H1 (cell line): Measurements from ENCODE around the gene EBNA1BP2. TPM values are rescaled to one million over a fixed set of nuclear protein-coding genes. Genes with fewer than 3 reads are reported as not detected.
"Not testable (repeated sequence)": the region's sequence is repeated elsewhere in the genome, so short reads cannot be mapped to it uniquely, and the experiment has no call there.

Source experiments
- CTCF ChIA-PET: fragments of 300-600 bp; sonication (Branson Sonifier 250); formaldehyde crosslinking; loops from one replicate; lab custom pipeline; 2021; ENCODE audit not compliant: partially characterized antibody; lab: Charles Lee
- POLR2A ChIA-PET: fragments of 300-600 bp; sonication (Branson Sonifier 250); formaldehyde crosslinking; loops from one replicate; lab custom pipeline; 2021; ENCODE audit warnings: inconsistent platforms; ENCODE audit not compliant: partially characterized antibody; lab: Charles Lee
- DNase-seq, 2 experiments: peaks; one replicate each; pipeline versions ENCODE4 v3.0.0 to v3.0.0-alpha.2; 2010 to 2022; ENCODE audit warnings: low spot score in 2 of 2, low read depth in 1 of 2, mixed read lengths in 1 of 2
- FAIRE-seq: peaks from 2 replicates; lab custom pipeline; 2011; peaks lifted over from hg19 to GRCh38; lab: Jason Lieb, UNC
- H2AFZ ChIP-seq: 2 replicates; pipeline ENCODE4 v1.8.1; 2012; ENCODE audit warnings: low read length, inconsistent platforms
- H2AK5ac ChIP-seq: 2 replicates; pipeline ENCODE4 v1.6.1; 2013; ENCODE audit warnings: low read depth, low read length
- H2BK120ac ChIP-seq: replicated peaks from 2 replicates; pipeline ENCODE3; 2013; ENCODE audit warnings: low read depth, low read length, inconsistent platforms
- H2BK12ac ChIP-seq: 2 replicates; pipeline ENCODE4 v1.6.1; 2013; ENCODE audit warnings: low read depth, low read length
- H2BK15ac ChIP-seq: 2 replicates; pipeline ENCODE4 v1.6.1; 2013; ENCODE audit warnings: low read length
- H2BK20ac ChIP-seq: 2 replicates; pipeline ENCODE4 v1.6.1; 2013; ENCODE audit warnings: low read length
- H2BK5ac ChIP-seq: 2 replicates; pipeline ENCODE4 v1.6.1; 2013; ENCODE audit warnings: low read depth, low read length
- H3K14ac ChIP-seq: 2 replicates; pipeline ENCODE4 v1.6.1; 2013; ENCODE audit warnings: inconsistent platforms; ENCODE audit not compliant: insufficient read length
- H3K18ac ChIP-seq: 2 replicates; pipeline ENCODE4 v1.6.1; 2013; ENCODE audit warnings: low read length; ENCODE audit errors: extremely low read depth
- H3K23ac ChIP-seq: 2 replicates; pipeline ENCODE4 v1.6.1; 2013; ENCODE audit warnings: inconsistent platforms; ENCODE audit not compliant: insufficient read length
- H3K23me2 ChIP-seq: 2 replicates; pipeline ENCODE4 v1.6.1; 2013; ENCODE audit warnings: low read depth, low read length
- H3K27ac ChIP-seq: 2 replicates; pipeline ENCODE4 v1.6.1; 2011; ENCODE audit warnings: low read depth, low read length, inconsistent platforms
- H3K27me3 ChIP-seq, 4 experiments: replicated peaks in 1 of 4; 1 replicate in 1 of 4; 2 replicates in 3 of 4; pipeline versions ENCODE4 v1.6.1 to v1.8.1; 2011 to 2013; ENCODE audit warnings: low read length in 3 of 4, mild to moderate bottlenecking in 3 of 4, inconsistent platforms in 2 of 4, mixed read lengths in 2 of 4, moderate library complexity in 1 of 4; ENCODE audit not compliant: control insufficient read depth in 3 of 4, insufficient read depth in 3 of 4; ENCODE audit errors: extremely low read depth in 1 of 4
- H3K36me3 ChIP-seq, 4 experiments: 2 replicates each; pipeline versions ENCODE4 v1.6.1 to v1.8.1; 2011 to 2013; ENCODE audit warnings: mild to moderate bottlenecking in 4 of 4, low read length in 3 of 4, moderate library complexity in 2 of 4, control low read depth in 1 of 4, inconsistent platforms in 1 of 4; ENCODE audit not compliant: insufficient read depth in 4 of 4, control insufficient read depth in 2 of 4
- H3K4ac ChIP-seq: replicated peaks from 2 replicates; pipeline ENCODE3; 2013; ENCODE audit warnings: low read length, low read depth, mixed read lengths, inconsistent platforms; ENCODE audit not compliant: insufficient read length
- H3K4me1 ChIP-seq, 4 experiments: replicated peaks in 1 of 4; 1 replicate in 1 of 4; 2 replicates in 3 of 4; pipeline versions ENCODE4 v1.6.1 to v1.8.1; 2011 to 2013; ENCODE audit warnings: low read length in 3 of 4, inconsistent platforms in 2 of 4, mixed read lengths in 1 of 4; ENCODE audit not compliant: insufficient read depth in 4 of 4, control insufficient read depth in 3 of 4
- H3K4me2 ChIP-seq, 2 experiments: 2 replicates each; pipeline versions ENCODE4 v1.6.1 to v1.8.1; 2011 to 2013; ENCODE audit warnings: low read depth in 2 of 2, low read length in 2 of 2, control low read depth in 1 of 2, inconsistent platforms in 1 of 2, mild to moderate bottlenecking in 1 of 2; ENCODE audit not compliant: insufficient read depth in 1 of 2
- H3K4me3 ChIP-seq, 4 experiments: fragments of 200-600, 300-600 bp in 1 of 4; sonication (generic), shearing (Covaris generic), sonication (Bioruptor Twin) in 1 of 4; 2 replicates each; pipeline versions ENCODE4 v1.5.1 to v1.8.1; 2011 to 2016; ENCODE audit warnings: low read length in 4 of 4, low read depth in 3 of 4, control low read depth in 2 of 4, inconsistent platforms in 2 of 4, mild to moderate bottlenecking in 2 of 4, mixed read lengths in 1 of 4, moderate library complexity in 1 of 4; ENCODE audit not compliant: insufficient read depth in 2 of 4; ENCODE audit errors: extremely low read depth in 1 of 4
- H3K56ac ChIP-seq: replicated peaks from 2 replicates; pipeline ENCODE3; 2013; ENCODE audit warnings: low read depth, mild to moderate bottlenecking, mixed read lengths, low read length, inconsistent platforms; ENCODE audit not compliant: insufficient read length
- H3K79me1 ChIP-seq: 2 replicates; pipeline ENCODE4 v1.6.1; 2013; ENCODE audit warnings: low read depth, low read length, control low read depth
- H3K79me2 ChIP-seq, 2 experiments: 2 replicates each; pipeline versions ENCODE4 v1.6.1 to v1.8.1; 2012 to 2013; ENCODE audit warnings: low read length in 2 of 2, mild to moderate bottlenecking in 2 of 2, inconsistent platforms in 1 of 2; ENCODE audit not compliant: insufficient read depth in 2 of 2, control insufficient read depth in 1 of 2
- H3K9ac ChIP-seq, 4 experiments: replicated peaks in 1 of 4; 1 replicate in 1 of 4; 2 replicates in 3 of 4; pipeline versions ENCODE4 v1.6.1 to v1.8.1; 2011 to 2013; ENCODE audit warnings: low read depth in 3 of 4, low read length in 3 of 4, control low read depth in 2 of 4, mild to moderate bottlenecking in 2 of 4, moderate library complexity in 2 of 4, inconsistent platforms in 1 of 4; ENCODE audit errors: extremely low read depth in 1 of 4
- H3K9me3 ChIP-seq, 2 experiments: 2 replicates each; pipeline versions ENCODE4 v1.6.1 to v1.8.1; 2012 to 2013; ENCODE audit warnings: mild to moderate bottlenecking in 2 of 2, moderate library complexity in 2 of 2, control low read depth in 1 of 2, inconsistent platforms in 1 of 2, low read depth in 1 of 2, low read length in 1 of 2, mixed read lengths in 1 of 2; ENCODE audit not compliant: insufficient read depth in 2 of 2
- H4K20me1 ChIP-seq, 2 experiments: replicated peaks in 1 of 2; 2 replicates each; pipeline versions ENCODE3 to v1.8.1; 2011 to 2013; ENCODE audit warnings: inconsistent platforms in 2 of 2, low read length in 2 of 2, mild to moderate bottlenecking in 1 of 2; ENCODE audit not compliant: insufficient read depth in 2 of 2, control insufficient read depth in 1 of 2
- H4K5ac ChIP-seq: 2 replicates; pipeline ENCODE4 v1.6.1; 2013; ENCODE audit warnings: low read length, low read depth, mixed read lengths, inconsistent platforms; ENCODE audit not compliant: insufficient read length
- H4K8ac ChIP-seq: 2 replicates; pipeline ENCODE4 v1.8.0; 2013; ENCODE audit warnings: mild to moderate bottlenecking, moderate library complexity, low read length, inconsistent platforms; ENCODE audit not compliant: insufficient read depth; ENCODE audit errors: extremely low read depth
- H4K91ac ChIP-seq: replicated peaks from 2 replicates; pipeline ENCODE3; 2013; ENCODE audit warnings: low read length, mixed read lengths, inconsistent platforms; ENCODE audit not compliant: insufficient read length
- MAFK ChIP-seq: IDR thresholded peaks from 2 replicates; pipeline ENCODE4 v1.6.1; 2012; ENCODE audit warnings: low read depth, mild to moderate bottlenecking, improper control_type of control experiment, low read length
- WGBS, 2 experiments: shearing (Covaris generic) in 1 of 2; methylation state at CpG; one replicate each; pipeline versions ENCODE4 v1.1.6 to v1.1.7; 2013 to 2015; ENCODE audit warnings: low lambda C conversion rate in 2 of 2, mixed read lengths in 2 of 2, inconsistent platforms in 1 of 2, low coverage in 1 of 2, missing lambda C conversion rate in 1 of 2; ENCODE audit not compliant: insufficient replicate concordance in 2 of 2, insufficient coverage in 1 of 2, insufficient read length in 1 of 2; ENCODE audit errors: extremely low coverage in 1 of 2, missing lambda C conversion rate in 1 of 2; 5-methylcytosine and 5-hydroxymethylcytosine counted together
- polyA plus RNA-seq, 7 experiments: library from polyadenylated mRNA; depleted of rRNA in 3 of 7; stranded (reverse) in 5 of 7; unstranded in 2 of 7; fragments of >200 nt in 5 of 7; fragments of 200-250 nt in 2 of 7; gene quantifications; 1 replicate in 5 of 7; 2 replicates in 1 of 7; 4 replicates in 1 of 7; pipeline versions ENCODE4 v1.2.1 to v1.2.3, GENCODE V29; 2011 to 2013; ENCODE audit warnings: missing spikeins in 2 of 7, mixed read lengths in 2 of 7
- total RNA-seq: library from RNA; stranded (reverse); fragmentation: NEBNext Ultra II Directional; extraction: Animal tissue kit (Norgen Biotek cat#: 25700); gene quantifications from 2 replicates; pipeline ENCODE4 v1.2.1, GENCODE V29; 2021

EBNA1BP2 gene
- total and polyA plus RNA-seq, 2 of the 8 experiments (the other 6 are each of a cell fraction or from before 2014, with no cell fraction given): 31.0 to 104 TPM

DNA sequence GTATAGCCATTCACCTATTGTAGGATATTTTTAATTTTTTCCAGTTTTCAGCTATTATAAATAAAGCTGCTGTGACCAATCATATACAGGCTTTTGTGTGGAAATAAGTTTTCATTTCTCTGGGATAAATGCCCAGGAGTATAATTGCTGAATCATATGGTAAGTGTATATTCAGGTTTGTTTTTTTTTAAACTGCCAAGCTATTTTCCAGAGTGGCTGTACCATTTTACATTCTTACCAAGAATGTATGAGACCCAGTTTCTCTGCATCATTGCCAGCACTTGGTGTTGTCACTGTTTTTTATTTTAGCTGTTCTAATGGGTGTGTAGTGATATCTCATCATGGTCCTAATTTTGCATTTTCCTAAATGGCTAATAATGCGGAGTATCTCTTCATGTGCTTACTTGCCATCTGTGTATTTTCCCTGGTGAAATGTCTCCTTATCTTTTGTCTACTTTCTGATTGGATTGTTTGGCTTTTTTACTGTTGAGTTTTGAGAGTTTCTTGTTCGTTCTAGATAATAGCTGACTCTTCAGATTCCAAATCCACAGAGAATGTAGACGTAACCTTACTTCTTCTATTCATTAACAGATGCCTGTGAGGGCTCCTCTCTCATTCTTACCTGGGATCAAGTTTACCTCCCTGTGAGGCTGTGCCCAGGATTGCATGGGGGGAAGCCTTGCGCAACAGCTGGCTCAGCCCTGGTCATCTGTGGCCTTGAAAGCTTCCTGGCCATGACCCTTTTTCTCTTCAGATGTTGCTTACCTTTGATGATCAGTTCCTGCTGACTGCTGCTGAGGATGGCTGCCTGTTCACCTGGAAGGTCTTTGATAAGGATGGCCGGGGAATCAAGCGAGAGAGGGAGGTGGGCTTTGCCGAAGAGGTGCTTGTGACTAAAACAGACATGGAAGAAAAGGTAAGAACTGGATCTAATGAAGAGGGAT is 42.7 kb upstream of the EBNA1BP2 start (continued):
- no peak for TF ChIP-seq MAFK
- TF ChIP-seq, all 59 proteins: peak for 0

GRCh38 chr1:43208277-43208676 is 36.2 kb upstream of the EBNA1BP2 start:
- H3K23me2 ChIP-seq, H2BK120ac ChIP-seq, H3K56ac ChIP-seq, DNase-seq, H2AFZ ChIP-seq, H4K20me1 ChIP-seq, H3K27me3 ChIP-seq, H2BK15ac ChIP-seq, H3K14ac ChIP-seq, H2AK5ac ChIP-seq, H3K9me3 ChIP-seq, FAIRE-seq, H4K5ac ChIP-seq, H3K4me2 ChIP-seq, H2BK5ac ChIP-seq, H3K9ac ChIP-seq, H3K79me2 ChIP-seq, H3K4me3 ChIP-seq, H3K79me1 ChIP-seq, H4K8ac ChIP-seq, H3K23ac ChIP-seq, H3K18ac ChIP-seq, H2BK20ac ChIP-seq, H3K36me3 ChIP-seq, H2BK12ac ChIP-seq, H3K4ac ChIP-seq, H4K91ac ChIP-seq, H3K27ac ChIP-seq: not testable (repeated sequence)
- H3K4me1 ChIP-seq: peaks cover 4 to 13% (median 11%) of the 10 kb centered on the region in 4 experiments
- CTCF ChIA-PET: interaction anchor here (3.5 kb wide), 1 partner anchor 11 kb away, joined by 14 read pairs; no protein-coding TSS in a partner anchor
- WGBS, 2 experiments: 90% methylated on average over 8 of the region's 8 CpGs; no CpG with 5 or more reads in 1 of the 2 experiments
- POLR2A ChIA-PET: interaction anchor here (2.8 kb wide), 1 partner anchor 150 kb away, joined by 6 read pairs; the partner anchor contains the start of gene CDC20
